ENCODE data around the gene INTS13. TPM values are rescaled to one million over a fixed set of nuclear protein-coding genes. Genes with fewer than 3 reads are reported as not detected.
A peak's percentile ranks its signal among the peaks of the same experiment; 100 is the strongest.
"Not testable (repeated sequence)": the region's sequence is repeated elsewhere in the genome, so short reads cannot be mapped to it uniquely, and the experiment has no call there.

Gene INTS13
- total RNA-seq, 1 donor from 2014 or later: 49.4 TPM

DNA sequence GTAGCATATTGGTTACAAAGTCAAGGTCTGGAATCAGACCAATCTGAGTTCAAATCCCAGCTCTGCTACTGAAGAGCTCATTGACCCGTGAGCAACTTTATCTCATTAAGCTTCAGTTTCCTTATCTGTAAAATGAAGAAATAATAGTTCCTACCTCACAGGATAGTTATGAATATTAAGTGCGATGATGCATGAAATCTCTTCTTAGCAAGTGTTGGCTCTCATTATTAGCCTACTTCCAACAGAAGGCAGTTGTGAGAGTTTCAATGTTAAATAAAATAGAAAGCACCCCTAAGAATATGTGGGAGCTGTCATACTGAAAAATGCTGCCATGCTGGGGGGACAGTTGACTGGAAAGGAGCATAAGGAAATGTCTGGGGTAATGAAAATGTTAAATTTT is 65.8 kb downstream of the INTS13 start:
- no peak for DNase-seq (ENCODE audit: extremely low read depth, low read depth, low spot score)

GRCh38 chr12:26870491-26871419 is 67.0 kb downstream of the INTS13 start:
- DNase-seq (ENCODE audit: extremely low read depth, low read depth, low spot score): peak; percentile 90

DNA sequence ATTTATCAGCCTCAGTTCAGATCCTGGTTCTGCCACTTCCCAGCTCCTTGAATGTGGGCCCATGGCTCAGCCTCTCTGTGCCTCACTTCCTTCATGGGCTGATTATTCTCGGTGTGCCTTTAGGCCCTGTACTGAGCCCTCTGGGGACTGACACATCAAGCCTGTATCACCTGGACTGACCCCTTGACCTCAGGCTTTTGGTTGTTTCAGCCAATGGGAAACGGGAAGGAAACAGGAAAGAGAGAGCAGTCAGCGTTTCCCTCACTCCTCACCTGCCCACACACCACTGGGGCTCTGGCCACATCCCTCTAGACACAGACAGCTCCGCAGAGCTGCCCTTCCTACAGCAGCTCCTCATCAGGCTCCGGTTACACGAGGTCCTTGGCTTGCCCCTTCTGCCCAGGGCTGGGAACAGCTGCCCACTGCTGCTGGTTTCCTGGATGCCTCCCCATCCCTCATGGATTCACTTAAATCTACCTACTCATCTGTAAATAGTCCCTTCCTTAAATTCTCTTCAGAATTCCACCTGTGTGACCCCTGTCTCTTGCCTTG is 67.8 kb downstream of the INTS13 start:
- DNase-seq (ENCODE audit: extremely low read depth, low read depth, low spot score): no peak

GRCh38 chr12:26869104-26869494 is 68.7 kb downstream of the INTS13 start:
- no peak for DNase-seq (ENCODE audit: extremely low read depth, low read depth, low spot score)

DNA sequence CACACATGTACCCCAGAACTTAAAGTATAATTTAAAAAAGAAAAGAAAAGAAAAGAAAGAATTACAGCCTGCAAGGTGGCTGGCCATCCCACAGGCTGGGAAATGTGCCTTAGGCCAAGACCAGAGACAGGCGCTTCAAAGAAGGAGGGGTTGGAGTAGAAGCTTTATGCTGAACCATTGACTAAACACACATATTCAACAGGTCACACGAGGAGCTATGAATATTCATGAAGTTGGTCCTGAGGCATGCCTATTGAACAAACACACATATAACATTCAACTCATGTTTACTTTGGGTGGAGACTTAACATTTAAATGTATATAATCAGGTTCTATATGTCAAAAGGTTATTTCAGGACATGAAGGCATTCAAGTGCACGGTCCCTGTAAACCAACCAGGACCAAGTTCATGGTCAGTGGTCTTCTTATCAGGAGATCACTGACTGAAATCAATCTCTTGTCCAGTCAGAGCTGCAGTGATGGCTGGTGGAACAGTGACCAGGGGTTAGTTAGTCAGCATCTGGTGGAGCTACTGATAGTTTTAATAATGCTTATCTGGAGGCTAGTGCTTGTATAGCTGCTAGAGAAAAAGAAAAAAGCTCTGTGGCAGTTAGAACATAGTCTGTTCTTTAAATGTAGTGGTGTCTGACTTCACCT is 69.2 kb downstream of the INTS13 start:
- no peak for DNase-seq (ENCODE audit: extremely low read depth, low read depth, low spot score)

- no peak for DNase-seq (ENCODE audit: extremely low read depth, low read depth, low spot score)
Observed at GRCh38 chr12:26867080-26867479, 70.7 kb downstream of the INTS13 start.

- no peak for DNase-seq (ENCODE audit: extremely low read depth, low read depth, low spot score)
Observed at GRCh38 chr12:26863515-26863914, 74.3 kb downstream of the INTS13 start.

DNA sequence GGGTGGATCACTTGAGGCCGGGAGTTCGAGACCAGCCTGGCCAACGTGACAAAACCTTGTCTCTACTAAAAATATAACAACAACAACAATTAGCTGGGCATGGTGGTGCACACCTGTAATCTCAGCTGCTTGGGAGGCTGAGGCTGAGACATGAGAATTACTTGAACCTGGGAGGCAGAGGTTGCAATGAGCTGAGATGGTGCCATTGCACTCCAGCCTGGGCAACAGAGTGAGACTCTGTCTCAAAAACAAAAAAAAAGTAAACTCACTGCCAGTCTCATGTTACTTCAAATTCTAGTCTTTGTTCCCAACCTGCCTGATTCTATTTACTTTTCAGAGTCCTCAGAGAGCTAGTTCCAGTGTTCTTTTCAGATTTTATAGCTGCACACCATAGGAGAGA is 75.0 kb downstream of the INTS13 start:
- not testable (repeated sequence) for DNase-seq (ENCODE audit: extremely low read depth, low read depth, low spot score)

DNA sequence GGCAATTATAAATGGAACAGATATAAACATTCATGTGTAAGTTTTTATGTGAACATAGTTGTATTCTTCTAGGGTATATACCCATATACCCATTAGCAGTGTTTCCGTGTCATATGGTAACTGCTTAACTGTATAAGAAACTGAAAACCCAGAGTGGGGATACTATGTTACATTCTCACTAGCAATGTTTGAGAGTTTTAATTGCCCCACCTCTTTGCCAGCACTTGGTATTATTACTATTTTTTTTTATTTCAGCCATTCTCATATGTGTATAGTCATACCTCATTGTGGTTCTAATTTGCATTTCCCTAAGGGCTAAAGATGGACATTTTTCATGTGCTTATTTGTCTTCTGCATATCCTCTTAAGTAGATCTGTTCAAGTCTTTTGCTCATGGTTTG is 76.1 kb downstream of the INTS13 start:
- DNase-seq (ENCODE audit: extremely low read depth, low read depth, low spot score): no peak

GRCh38 chr12:26857465-26858176 is 80.2 kb downstream of the INTS13 start:
- peak; percentile 94 for DNase-seq (ENCODE audit: extremely low read depth, low read depth, low spot score)

DNA sequence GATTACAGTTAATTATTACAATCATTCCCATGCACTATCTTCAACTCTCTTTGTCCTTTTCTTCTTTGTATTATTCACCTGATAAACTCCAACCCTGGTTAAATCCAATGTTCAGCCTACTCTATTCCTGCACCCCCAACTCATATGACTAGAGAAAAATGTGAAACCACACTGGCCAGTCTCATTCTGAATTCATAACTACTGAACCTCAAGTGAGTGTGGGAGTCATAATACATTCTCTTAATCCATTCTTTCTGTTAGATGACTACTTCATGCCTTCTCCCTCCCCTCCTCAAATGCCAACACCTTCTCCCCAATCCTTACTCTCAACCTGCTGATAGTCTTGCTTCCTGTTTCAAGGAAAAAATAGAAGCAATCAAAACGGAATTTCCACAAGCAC is 82.4 kb downstream of the INTS13 start:
- no peak for DNase-seq (ENCODE audit: extremely low read depth, low read depth, low spot score)

Other genes with a start within 250 kb of the INTS13 start
- 15.0 and 39.7 TPM in 2 replicates for gene ITPR2, start 104.8 kb downstream of the INTS13 start, total RNA-seq
- gene FGFR1OP2, start 489 bp upstream of the INTS13 start, total RNA-seq: 34.1 and 51.0 TPM in 2 replicates
- 64.9 and 105 TPM in 2 replicates for gene TM7SF3, start 76.4 kb upstream of the INTS13 start, total RNA-seq
- 29.1 and 39.6 TPM in 2 replicates for gene MED21, start 84.6 kb upstream of the INTS13 start, total RNA-seq
- gene C12orf71, start 144.6 kb upstream of the INTS13 start, total RNA-seq: not detected in 2 replicates

Data from glomerular endothelial cell (primary cell).